Activated CD4-positive, alpha-beta T cell treated with anti-CD3 and anti-CD28 coated beads, Interleukin-2, amount 10 ng/mL, durations not matched to agents 7 days and 5 days (primary cell): ENCODE measurements around the gene ZFPM1. TPM values are rescaled to one million over a fixed set of nuclear protein-coding genes. Genes with fewer than 3 reads are reported as not detected.
A peak's percentile ranks its signal among the peaks of the same experiment; 100 is the strongest.

Experiments
- CTCF ChIA-PET: fragments of 350-600 bp; sonication (Branson Sonifier 250); formaldehyde crosslinking; loops from one replicate; lab custom pipeline; 2021; ENCODE audit warnings: antibody characterized with exemption; lab: Charles Lee
- POLR2A ChIA-PET: fragments of 350-600 bp; sonication (Branson Sonifier 250); formaldehyde crosslinking; loops from one replicate; lab custom pipeline; 2021; ENCODE audit warnings: antibody characterized with exemption; lab: Charles Lee
- DNase-seq: peaks from one replicate; pipeline ENCODE4 v3.0.0-alpha.2; 2020
- H3K27ac Mint-ChIP-seq: one replicate; pipeline ENCODE4 v1.8.0; 2021; ENCODE audit warnings: mild to moderate bottlenecking, moderate library complexity, mixed read lengths
- H3K27me3 Mint-ChIP-seq: one replicate; pipeline ENCODE4 v1.8.0; 2021; ENCODE audit warnings: mixed read lengths
- H3K36me3 Mint-ChIP-seq: one replicate; pipeline ENCODE4 v1.8.0; 2021; ENCODE audit warnings: low read depth, mixed read lengths
- H3K4me1 Mint-ChIP-seq: one replicate; pipeline ENCODE4 v1.8.0; 2021; ENCODE audit warnings: mixed read lengths
- H3K4me3 Mint-ChIP-seq: one replicate; pipeline ENCODE4 v1.8.0; 2021; ENCODE audit warnings: mild to moderate bottlenecking, moderate library complexity, mixed read lengths
- H3K9me3 Mint-ChIP-seq: one replicate; pipeline ENCODE4 v1.8.0; 2021; ENCODE audit warnings: mixed read lengths
- total RNA-seq, 2 experiments: library from RNA; stranded (reverse); gene quantifications; one replicate each; pipeline ENCODE4 v1.2.3, GENCODE V29; 2021

ZFPM1 gene
- total RNA-seq, 2 experiments from 2014 or later: 12.7 to 13.8 TPM

DNA sequence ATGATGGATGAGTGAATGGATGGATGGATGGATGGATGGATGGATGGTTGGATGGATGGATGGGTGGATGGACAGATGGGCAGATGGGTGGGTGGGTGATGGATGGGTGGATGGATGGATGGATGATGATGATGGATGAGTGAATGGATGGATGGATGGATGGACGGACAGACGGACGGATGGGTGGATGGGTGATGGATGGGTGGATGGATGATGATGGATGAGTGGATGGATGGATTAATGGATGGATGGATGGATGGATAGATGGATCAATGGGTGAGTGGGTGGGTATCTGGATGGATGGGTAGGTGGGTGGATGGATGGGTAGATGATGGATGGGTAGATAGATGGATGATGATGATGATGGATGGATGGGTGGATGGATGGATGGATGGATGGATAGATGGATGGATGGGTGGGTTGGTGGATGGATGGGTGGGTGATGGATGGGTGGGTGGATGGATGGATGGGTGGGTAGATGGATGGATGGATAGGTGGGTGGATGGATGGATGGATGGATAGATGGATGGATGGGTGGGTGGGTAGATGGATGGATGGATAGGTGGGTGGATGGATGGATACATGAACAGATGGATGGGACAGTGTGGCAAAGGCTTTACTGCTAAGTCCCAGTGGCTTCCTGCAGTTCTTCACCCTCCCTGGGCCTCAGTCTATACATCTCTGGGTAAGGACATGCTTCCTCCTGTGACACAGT, 30.2 kb upstream of the ZFPM1 start:
- peaks cover 6% of the 10 kb centered on the region for H3K27me3 Mint-ChIP-seq
- no peak overlapping the region for H3K4me3 Mint-ChIP-seq
- no peaks in the 10 kb centered on the region for H3K4me1 Mint-ChIP-seq
- ChIA-PET POLR2A (no interaction called here), CTCF (no interaction called here)
- H3K36me3 Mint-ChIP-seq: no peaks in the 10 kb centered on the region
- no peaks in the 10 kb centered on the region for H3K9me3 Mint-ChIP-seq
- DNase-seq: no peak
- H3K27ac Mint-ChIP-seq: no peak overlapping the region

DNA sequence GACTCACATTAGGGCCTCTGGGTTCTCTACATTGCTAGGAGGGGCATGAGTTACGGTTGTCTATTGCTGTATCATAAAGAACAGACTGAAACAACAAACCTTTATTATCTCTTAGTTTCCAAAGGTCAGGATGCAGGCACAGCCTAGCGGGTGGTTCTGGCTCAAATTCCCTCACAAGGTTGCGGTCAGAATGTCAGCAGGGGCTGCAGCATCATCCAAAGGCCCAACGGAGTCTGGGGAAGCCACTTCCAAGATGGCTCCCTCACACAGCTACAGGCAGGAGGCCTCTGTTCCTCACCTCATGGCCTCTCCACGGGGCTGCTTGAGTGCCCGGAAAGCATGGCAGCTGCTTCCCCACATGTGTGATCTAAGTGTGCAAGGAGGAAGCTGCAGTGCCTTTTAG, 29.6 kb upstream of the ZFPM1 start:
- POLR2A ChIA-PET: no interaction called here

DNA sequence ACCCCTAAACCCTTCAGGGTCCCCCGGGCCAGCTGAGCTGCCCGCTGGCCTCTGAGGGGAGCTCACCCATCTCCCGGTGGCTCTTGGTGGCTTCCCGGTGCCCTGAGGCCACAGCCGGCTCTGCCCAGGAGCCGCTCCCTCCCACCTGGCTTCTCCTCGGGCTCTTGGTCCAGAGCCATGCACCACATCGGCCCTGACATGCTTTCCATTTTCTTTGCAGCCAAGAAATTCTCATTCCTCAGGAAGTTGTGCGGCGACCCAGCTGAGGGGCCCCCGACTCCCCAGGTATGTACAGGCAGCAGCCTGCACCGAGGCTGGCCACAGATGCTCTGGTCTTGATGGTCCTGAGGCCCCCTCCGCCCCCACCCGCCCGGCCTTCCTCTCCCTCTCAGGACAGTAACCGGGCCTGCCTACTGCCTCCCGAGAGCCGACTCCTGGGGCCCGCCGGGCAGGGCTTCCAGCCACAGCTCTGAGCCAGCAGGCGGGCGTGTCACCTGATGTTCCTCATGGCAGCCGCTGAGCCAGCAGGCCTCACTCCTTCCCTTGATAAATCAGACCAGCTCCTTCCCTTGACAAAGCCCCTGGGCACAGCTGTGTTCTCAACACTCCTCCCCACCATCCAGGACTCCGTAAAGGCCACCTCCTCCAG, 28.4 kb upstream of the ZFPM1 start:
- peaks cover 6% of the 10 kb centered on the region for H3K27me3 Mint-ChIP-seq
- no peaks in the 10 kb centered on the region for H3K9me3 Mint-ChIP-seq
- CTCF ChIA-PET: interaction anchor here (0.5 kb wide), 1 partner anchor 1257 kb away, joined by 3 read pairs; no protein-coding TSS in a partner anchor
- no peak for DNase-seq
- H3K4me3 Mint-ChIP-seq: no peak overlapping the region
- peaks cover under 1% of the 10 kb centered on the region for H3K4me1 Mint-ChIP-seq
- POLR2A ChIA-PET: no interaction called here
- no peak overlapping the region for H3K27ac Mint-ChIP-seq
- no peaks in the 10 kb centered on the region for H3K36me3 Mint-ChIP-seq

More for the DNA sequence above, 29.6 kb upstream of the ZFPM1 start:
- H3K27ac Mint-ChIP-seq: no peak overlapping the region
- no peaks in the 10 kb centered on the region for H3K4me1 Mint-ChIP-seq
- H3K27me3 Mint-ChIP-seq: peaks cover 6% of the 10 kb centered on the region
- H3K36me3 Mint-ChIP-seq: no peaks in the 10 kb centered on the region
- CTCF ChIA-PET: interaction anchor here (0.5 kb wide), 1 partner anchor 464 kb away, joined by 3 read pairs; no protein-coding TSS in a partner anchor
- H3K4me3 Mint-ChIP-seq: no peak overlapping the region
- no peaks in the 10 kb centered on the region for H3K9me3 Mint-ChIP-seq
- no peak for DNase-seq

DNA sequence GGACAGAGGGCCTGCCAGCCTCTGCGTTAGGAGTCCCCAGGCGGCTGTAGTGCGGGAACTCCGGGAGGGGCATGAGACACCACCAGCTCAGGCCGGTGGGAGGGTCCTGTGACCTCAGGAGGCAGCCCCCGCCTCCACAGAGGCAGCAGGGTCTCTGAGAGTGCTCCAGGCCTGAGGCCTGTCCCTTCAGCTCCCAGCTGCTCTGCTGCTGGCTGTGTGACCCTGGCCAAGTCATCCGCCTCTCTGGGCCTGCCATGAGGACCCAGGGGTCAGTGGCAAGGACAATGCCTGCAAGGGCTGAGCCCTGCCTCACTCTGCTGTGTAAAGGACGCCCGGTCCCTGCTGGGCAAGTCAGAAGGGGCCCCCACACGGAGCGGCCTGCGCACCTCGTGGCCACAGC, 27.1 kb upstream of the ZFPM1 start:
- no peak for DNase-seq
- H3K4me1 Mint-ChIP-seq: peaks cover 2% of the 10 kb centered on the region
- CTCF ChIA-PET: no interaction called here
- H3K27ac Mint-ChIP-seq: no peak overlapping the region
- H3K4me3 Mint-ChIP-seq: no peak overlapping the region
- H3K36me3 Mint-ChIP-seq: no peaks in the 10 kb centered on the region
- H3K27me3 Mint-ChIP-seq: peaks cover 8% of the 10 kb centered on the region
- POLR2A ChIA-PET: no interaction called here
- no peaks in the 10 kb centered on the region for H3K9me3 Mint-ChIP-seq

DNA sequence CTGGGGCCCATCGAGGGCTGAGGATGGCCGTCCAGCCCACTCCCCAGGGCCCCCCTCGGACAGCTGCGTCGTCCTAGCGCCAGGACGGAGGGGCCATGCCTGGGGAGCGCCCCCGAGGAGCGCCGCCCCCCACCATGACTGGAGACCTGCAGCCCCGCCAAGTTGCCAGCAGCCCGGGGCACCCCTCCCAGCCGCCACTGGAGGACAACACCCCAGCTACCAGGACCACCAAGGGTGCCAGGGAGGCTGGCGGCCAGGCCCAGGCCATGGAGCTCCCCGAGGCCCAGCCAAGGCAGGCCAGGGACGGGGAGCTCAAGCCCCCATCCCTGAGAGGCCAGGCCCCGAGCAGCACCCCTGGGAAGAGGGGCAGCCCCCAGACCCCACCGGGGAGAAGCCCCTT, 25.7 kb upstream of the ZFPM1 start:
- H3K36me3 Mint-ChIP-seq: no peaks in the 10 kb centered on the region
- H3K27ac Mint-ChIP-seq: no peak overlapping the region
- H3K4me1 Mint-ChIP-seq: peaks cover 2% of the 10 kb centered on the region
- no peaks in the 10 kb centered on the region for H3K9me3 Mint-ChIP-seq
- DNase-seq: no peak
- ChIA-PET CTCF (interaction anchor here (0.6 to 1.8 kb wide), 2 partner anchors 10 to 714 kb away, joined by 3 to 8 read pairs; no protein-coding TSS in a partner anchor), POLR2A (no interaction called here)
- peaks cover 13% of the 10 kb centered on the region for H3K27me3 Mint-ChIP-seq
- H3K4me3 Mint-ChIP-seq: no peak overlapping the region

DNA sequence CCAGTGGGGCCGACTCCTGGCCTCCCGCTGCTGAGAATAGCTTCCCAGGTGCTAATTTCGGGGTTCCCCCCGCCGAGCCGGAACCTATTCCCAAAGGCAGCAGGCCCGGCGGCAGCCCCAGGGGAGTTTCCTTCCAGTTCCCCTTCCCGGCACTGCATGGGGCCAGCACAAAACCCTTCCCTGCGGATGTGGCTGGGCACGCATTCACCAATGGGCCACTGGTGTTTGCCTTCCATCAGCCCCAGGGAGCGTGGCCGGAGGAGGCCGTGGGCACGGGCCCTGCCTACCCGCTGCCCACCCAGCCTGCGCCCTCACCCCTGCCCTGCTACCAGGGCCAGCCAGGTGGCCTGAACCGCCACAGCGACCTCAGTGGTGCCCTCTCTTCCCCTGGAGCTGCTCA, 24.9 kb upstream of the ZFPM1 start:
- ChIA-PET CTCF (interaction anchor here (1.8 kb wide), 1 partner anchor 10 kb away, joined by 8 read pairs; no protein-coding TSS in a partner anchor), POLR2A (no interaction called here)
- H3K4me1 Mint-ChIP-seq: peaks cover 2% of the 10 kb centered on the region
- DNase-seq: no peak
- no peaks in the 10 kb centered on the region for H3K36me3 Mint-ChIP-seq
- peaks cover 13% of the 10 kb centered on the region for H3K27me3 Mint-ChIP-seq
- H3K9me3 Mint-ChIP-seq: no peaks in the 10 kb centered on the region
- no peak overlapping the region for H3K27ac Mint-ChIP-seq
- H3K4me3 Mint-ChIP-seq: no peak overlapping the region

DNA sequence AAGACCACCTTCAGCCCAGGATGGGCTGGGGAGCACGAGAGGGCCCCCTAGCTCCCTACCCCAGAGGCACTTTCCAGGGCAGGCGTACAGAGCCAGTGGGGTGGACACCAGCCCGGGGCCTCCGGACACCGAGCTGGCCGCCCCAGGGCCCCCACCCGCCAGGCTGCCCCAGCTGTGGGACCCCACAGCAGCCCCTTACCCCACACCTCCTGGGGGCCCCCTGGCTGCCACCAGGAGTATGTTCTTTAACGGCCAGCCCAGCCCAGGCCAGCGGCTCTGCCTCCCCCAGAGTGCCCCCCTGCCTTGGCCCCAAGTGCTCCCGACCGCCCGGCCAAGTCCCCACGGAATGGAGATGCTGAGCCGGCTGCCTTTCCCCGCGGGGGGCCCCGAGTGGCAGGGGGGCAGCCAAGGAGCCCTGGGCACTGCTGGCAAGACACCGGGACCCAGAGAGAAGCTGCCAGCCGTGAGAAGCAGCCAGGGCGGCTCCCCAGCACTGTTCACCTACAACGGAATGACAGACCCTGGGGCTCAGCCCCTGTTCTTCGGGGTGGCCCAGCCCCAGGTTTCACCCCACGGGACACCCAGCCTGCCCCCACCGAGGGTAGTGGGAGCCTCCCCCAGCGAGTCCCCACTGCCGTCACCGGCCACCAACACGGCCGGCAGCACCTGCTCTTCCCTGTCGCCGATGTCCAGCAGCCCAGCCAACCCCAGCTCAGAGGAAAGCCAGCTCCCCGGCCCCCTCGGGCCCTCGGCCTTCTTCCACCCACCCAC, 24.3 kb upstream of the ZFPM1 start:
- Mint-ChIP-seq H3K4me1 (peaks cover 2% of the 10 kb centered on the region), H3K27ac (no peak overlapping the region), H3K36me3 (no peaks in the 10 kb centered on the region), H3K27me3 (peaks cover 13% of the 10 kb centered on the region), H3K9me3 (no peaks in the 10 kb centered on the region), H3K4me3 (no peak overlapping the region)
- ChIA-PET CTCF (interaction anchor here (1.8 kb wide), 1 partner anchor 9 kb away, joined by 8 read pairs; no protein-coding TSS in a partner anchor), POLR2A (no interaction called here)
- DNase-seq: no peak

DNA sequence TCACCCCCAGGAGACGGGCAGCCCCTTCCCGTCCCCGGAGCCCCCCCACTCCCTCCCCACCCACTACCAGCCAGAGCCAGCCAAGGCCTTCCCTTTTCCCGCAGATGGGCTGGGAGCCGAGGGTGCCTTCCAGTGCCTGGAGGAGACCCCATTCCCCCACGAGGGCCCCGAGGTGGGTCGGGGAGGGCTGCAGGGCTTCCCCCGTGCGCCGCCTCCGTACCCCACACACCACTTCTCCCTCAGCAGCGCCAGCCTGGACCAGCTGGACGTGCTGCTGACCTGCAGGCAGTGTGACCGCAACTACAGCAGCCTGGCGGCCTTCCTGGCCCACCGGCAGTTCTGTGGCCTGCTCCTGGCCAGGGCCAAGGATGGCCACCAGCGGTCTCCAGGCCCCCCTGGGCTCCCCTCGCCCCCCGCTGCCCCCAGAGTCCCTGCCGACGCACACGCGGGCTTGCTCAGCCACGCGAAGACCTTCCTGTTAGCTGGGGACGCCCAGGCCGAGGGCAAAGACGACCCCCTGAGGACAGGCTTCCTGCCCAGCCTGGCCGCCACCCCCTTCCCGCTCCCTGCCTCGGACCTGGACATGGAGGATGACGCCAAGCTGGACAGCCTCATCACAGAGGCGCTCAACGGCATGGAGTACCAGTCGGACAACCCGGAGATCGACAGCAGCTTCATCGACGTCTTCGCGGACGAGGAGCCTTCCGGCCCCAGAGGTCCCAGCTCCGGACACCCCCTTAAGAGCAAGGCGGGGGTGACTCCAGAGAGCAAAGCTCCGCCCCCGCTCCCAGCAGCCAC, 23.5 kb upstream of the ZFPM1 start:
- Mint-ChIP-seq H3K27me3 (peaks cover 12% of the 10 kb centered on the region), H3K36me3 (no peaks in the 10 kb centered on the region), H3K27ac (no peak overlapping the region), H3K9me3 (no peaks in the 10 kb centered on the region), H3K4me1 (peaks cover 2% of the 10 kb centered on the region), H3K4me3 (peak overlapping the region; percentile 50)
- DNase-seq: no peak
- ChIA-PET POLR2A (no interaction called here), CTCF (interaction anchor here (1.0 to 1.1 kb wide), 2 partner anchors 14 to 28 kb away, joined by 3 to 5 read pairs; no protein-coding TSS in a partner anchor)

DNA sequence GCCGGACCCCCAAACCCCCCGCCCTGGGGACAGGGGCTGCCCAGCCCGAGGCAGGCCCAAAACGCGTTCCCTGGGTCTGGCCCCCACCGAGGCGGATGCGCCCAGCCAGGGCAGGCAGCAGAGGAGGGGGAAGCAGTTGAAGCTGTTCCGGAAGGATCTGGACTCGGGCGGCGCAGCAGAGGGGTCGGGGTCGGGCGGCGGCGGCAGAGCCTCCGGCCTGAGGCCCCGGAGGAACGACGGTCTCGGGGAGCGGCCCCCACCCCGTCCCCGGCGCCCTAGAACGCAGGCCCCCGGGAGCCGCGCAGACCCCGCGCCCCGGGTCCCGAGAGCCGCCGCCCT, 22.9 kb upstream of the ZFPM1 start:
- CTCF ChIA-PET: interaction anchor here (1.0 to 1.1 kb wide), 3 partner anchors 13 to 651 kb away, joined by 3 to 5 read pairs (median 4); no protein-coding TSS in a partner anchor
- Mint-ChIP-seq H3K9me3 (no peaks in the 10 kb centered on the region), H3K4me1 (peaks cover 2% of the 10 kb centered on the region), H3K36me3 (no peaks in the 10 kb centered on the region), H3K4me3 (no peak overlapping the region), H3K27me3 (peaks cover 8% of the 10 kb centered on the region), H3K27ac (no peak overlapping the region)
- POLR2A ChIA-PET: interaction anchor here (0.7 kb wide), 1 partner anchor 41 kb away, joined by 3 read pairs; no protein-coding TSS in a partner anchor
- DNase-seq: no peak

DNA sequence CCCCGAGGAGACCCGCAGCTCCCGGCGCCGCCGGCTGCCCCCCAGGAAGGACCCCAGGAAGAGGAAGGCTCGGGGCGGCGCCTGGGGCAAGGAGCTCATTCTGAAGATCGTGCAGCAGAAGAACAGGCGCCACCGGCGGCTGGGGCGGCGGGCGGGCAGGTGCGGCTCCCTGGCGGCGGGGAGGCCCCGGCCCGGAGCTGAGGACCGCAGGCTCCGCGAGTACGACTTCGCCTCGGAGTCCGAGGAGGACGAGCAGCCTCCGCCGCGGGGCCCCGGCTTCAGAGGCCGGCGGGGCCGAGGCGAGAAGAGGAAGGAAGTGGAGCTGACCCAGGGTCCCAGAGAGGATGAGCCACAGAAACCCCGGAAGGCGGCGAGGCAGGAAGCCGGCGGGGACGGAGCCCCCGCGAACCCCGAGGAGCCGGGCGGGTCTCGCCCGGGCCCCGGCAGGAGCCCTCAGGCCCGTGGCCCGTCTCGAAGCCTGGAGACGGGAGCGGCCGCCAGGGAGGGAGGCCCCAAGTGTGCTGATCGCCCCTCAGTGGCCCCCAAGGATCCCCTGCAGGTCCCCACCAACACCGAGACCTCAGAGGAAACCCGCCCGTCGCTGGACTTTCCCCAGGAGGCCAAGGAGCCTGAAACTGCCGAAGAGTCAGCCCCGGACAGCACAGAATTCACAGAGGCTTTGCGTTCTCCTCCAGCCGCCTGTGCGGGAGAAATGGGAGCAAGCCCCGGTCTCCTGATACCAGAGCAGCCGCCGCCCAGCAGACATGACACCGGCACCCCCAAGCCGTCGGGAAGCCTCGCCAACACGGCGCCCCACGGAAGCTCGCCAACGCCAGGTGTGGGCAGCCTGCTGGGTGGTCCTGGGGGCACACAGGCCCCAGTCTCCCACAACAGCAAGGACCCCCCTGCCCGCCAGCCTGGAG, 22.3 kb upstream of the ZFPM1 start:
- peaks cover 2% of the 10 kb centered on the region for H3K4me1 Mint-ChIP-seq
- no peaks in the 10 kb centered on the region for H3K9me3 Mint-ChIP-seq
- peaks cover 7% of the 10 kb centered on the region for H3K27me3 Mint-ChIP-seq
- no peak overlapping the region for H3K27ac Mint-ChIP-seq
- DNase-seq: peak; percentile 34
- peak overlapping the region; percentile 41 for H3K4me3 Mint-ChIP-seq
- no peaks in the 10 kb centered on the region for H3K36me3 Mint-ChIP-seq
- ChIA-PET CTCF (interaction anchor here (0.6 to 1.1 kb wide), 4 partner anchors 13 to 1024 kb away, joined by 3 to 5 read pairs (median 4); no protein-coding TSS in a partner anchor), POLR2A (interaction anchor here (0.7 kb wide), 1 partner anchor 41 kb away, joined by 3 read pairs; no protein-coding TSS in a partner anchor)

DNA sequence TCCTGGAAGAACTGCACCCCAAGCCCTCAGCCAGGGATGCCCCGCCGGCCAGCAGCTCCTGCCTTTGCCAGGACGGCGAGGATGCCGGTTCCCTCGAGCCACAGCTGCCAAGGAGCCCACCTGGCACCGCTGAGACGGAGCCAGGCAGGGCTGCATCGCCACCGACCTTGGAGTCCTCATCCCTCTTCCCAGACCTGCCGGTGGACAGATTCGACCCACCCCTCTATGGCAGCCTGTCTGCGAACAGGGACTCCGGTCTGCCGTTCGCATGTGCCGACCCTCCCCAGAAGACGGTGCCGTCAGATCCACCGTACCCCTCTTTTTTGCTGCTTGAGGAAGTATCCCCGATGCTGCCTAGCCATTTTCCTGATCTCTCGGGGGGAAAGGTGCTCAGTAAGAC, 21.4 kb upstream of the ZFPM1 start:
- no peak for DNase-seq
- Mint-ChIP-seq H3K9me3 (no peaks in the 10 kb centered on the region), H3K27me3 (peaks cover 7% of the 10 kb centered on the region), H3K4me3 (peak overlapping the region; percentile 41), H3K27ac (no peak overlapping the region), H3K4me1 (peaks cover 2% of the 10 kb centered on the region), H3K36me3 (no peaks in the 10 kb centered on the region)
- POLR2A ChIA-PET: no interaction called here
- CTCF ChIA-PET: no interaction called here
